Stimulated activated memory B cell treated with anti-CD40 and anti-IgM and Interleukin-4, amounts not matched to agents 10 μg/mL and 1 μg/mL and 100 μg/mL, for 72 hours (primary cell): ENCODE data around the gene EFCAB12.
"Not testable (repeated sequence)": the region's sequence is repeated elsewhere in the genome, so short reads cannot be mapped to it uniquely, and the experiment has no call there.

Experiments used
- ATAC-seq: fragments of 150-1000 bp; cut with Tn5 transposase; 2 replicates; pipeline ENCODE4 v1.10.0; 2021
- H3K27ac Mint-ChIP-seq: one replicate; pipeline ENCODE4 v1.8.0; 2022; ENCODE audit warnings: mild to moderate bottlenecking, mixed read lengths
- H3K27me3 Mint-ChIP-seq: one replicate; pipeline ENCODE4 v1.8.0; 2022; ENCODE audit warnings: mixed read lengths
- H3K36me3 Mint-ChIP-seq: one replicate; pipeline ENCODE4 v1.8.0; 2022; ENCODE audit warnings: mixed read lengths
- H3K4me1 Mint-ChIP-seq: one replicate; pipeline ENCODE4 v1.8.0; 2022; ENCODE audit warnings: mixed read lengths
- H3K4me3 Mint-ChIP-seq: one replicate; pipeline ENCODE4 v1.8.0; 2022; ENCODE audit warnings: mild to moderate bottlenecking, moderate library complexity, mixed read lengths
- H3K9me3 Mint-ChIP-seq: one replicate; pipeline ENCODE4 v1.8.0; 2022; ENCODE audit warnings: mixed read lengths

The EFCAB12 gene

DNA sequence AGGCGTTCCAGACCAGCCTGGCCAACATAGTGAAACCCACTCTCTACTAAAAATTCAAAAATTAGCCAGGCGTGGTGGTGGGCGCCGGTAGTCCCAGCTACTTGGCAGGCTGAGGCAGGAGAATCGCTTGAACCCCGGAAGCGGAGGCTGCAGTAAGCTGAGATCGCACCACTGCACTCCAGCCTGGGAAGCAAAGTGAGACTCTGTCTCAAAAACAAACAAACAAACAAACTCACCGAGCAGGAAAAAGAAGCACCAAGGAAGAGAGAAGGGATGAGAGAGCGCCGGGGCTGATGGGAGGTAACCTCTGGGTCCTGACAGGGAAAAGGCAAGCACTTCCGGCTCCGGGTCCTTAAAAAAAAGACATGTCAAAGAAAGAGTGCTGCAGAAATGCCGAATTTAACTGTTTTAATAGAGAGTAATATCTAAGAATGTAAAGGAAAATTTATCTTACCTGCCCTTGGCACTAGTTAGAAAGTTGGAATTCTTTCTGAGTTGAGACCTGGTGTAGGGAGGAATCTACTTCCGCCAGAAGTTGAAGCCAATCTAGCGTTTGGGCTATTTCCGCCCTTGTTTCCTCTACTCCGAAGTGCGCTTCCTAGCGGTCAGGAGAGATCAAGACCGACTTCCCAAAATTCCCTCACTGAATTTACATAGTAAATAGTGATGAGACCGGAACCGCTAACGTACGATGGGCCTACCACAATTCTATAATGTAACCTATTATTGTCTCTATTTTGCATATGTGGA is 29.1 kb downstream of the EFCAB12 start:
- peaks cover 21% of the 10 kb centered on the region for H3K36me3 Mint-ChIP-seq
- no peaks in the 10 kb centered on the region for H3K27me3 Mint-ChIP-seq
- no peaks in the 10 kb centered on the region for H3K9me3 Mint-ChIP-seq
- H3K4me3 Mint-ChIP-seq = peak overlapping the region; percentile 99
- ATAC-seq = peak; percentile 86
- H3K27ac Mint-ChIP-seq = peak overlapping the region; percentile 98
- H3K4me1 Mint-ChIP-seq = peaks cover 58% of the 10 kb centered on the region

GRCh38 chr3:129398803-129399144 is 29.7 kb downstream of the EFCAB12 start:
- Mint-ChIP-seq H3K36me3 (peaks cover 25% of the 10 kb centered on the region), H3K4me1 (peaks cover 58% of the 10 kb centered on the region), H3K27me3 (no peaks in the 10 kb centered on the region), H3K4me3 (peak overlapping the region; percentile 99), H3K9me3 (no peaks in the 10 kb centered on the region), H3K27ac (peak overlapping the region; percentile 98)
- peak; percentile 5 for ATAC-seq

DNA sequence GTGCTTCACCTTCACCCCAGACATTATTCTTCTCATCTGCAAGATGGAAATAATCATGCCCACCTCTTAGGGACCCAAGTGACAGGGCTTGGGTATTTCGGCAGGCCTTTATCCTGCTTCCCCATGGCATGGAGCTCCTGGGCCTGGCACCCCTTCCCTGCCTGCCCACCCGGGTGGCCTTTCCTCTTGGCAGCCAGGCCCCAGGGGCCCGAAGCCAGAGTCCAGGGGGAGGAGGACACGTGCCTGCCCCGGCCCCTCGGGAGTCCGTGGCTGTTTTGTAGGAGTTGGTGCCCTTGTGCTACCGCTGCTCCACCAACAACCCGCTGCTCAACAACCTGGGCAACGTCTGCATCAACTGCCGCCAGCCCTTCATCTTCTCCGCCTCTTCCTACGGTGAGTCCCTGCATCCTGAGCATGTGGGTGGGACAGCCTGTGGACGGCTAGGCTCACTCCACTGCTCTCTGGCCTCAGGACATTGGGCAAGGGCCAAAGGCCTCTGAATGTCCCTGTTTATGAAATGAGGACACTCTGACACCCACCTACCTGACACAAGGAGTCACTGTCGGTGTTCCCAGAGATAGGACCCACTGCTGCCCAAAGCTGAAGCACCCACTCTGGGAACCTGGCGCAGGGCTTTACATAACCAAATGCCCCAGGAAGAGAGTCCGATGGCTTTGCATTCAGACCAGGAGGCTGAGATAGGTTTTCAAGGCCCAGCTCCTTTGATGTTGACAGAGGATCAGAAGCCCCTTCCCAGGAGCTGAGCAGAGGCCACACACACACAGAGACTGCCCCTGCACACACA is 34.5 kb downstream of the EFCAB12 start:
- not testable (repeated sequence) for H3K27ac Mint-ChIP-seq, H3K9me3 Mint-ChIP-seq, H3K4me3 Mint-ChIP-seq, H3K27me3 Mint-ChIP-seq, ATAC-seq
- Mint-ChIP-seq H3K36me3 (peaks cover 63% of the 10 kb centered on the region), H3K4me1 (peaks cover 45% of the 10 kb centered on the region)

DNA sequence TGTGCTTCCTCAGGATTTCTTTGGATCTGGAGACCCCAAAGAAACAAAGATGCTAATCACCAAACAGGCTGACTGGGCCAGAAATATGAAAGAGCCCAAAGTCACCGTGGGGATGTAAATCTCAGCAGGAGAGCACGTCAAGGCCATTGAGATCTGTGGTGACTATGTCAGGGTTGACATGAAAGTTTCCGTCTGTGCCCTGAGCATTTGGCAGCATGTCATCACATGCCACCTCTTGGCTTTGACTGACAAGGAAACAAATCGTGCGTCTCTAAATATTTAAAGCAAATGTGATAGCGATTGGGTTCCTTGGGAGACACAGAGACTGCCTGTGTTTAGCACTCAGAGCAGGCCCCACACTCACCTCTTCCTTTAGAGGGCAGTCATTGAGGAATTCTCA is 35.2 kb downstream of the EFCAB12 start:
- no peak overlapping the region for H3K4me3 Mint-ChIP-seq
- peaks cover 66% of the 10 kb centered on the region for H3K36me3 Mint-ChIP-seq
- H3K27ac Mint-ChIP-seq = no peak overlapping the region

GRCh38 chr3:129392106-129392887 is 36.1 kb downstream of the EFCAB12 start:
- H3K27ac Mint-ChIP-seq, H3K4me3 Mint-ChIP-seq, ATAC-seq, H3K9me3 Mint-ChIP-seq, H3K27me3 Mint-ChIP-seq: not testable (repeated sequence)
- H3K4me1 Mint-ChIP-seq = peaks cover 28% of the 10 kb centered on the region
- H3K36me3 Mint-ChIP-seq = peaks cover 75% of the 10 kb centered on the region

More for the DNA sequence above, 35.2 kb downstream of the EFCAB12 start:
- Mint-ChIP-seq H3K4me1 (peaks cover 38% of the 10 kb centered on the region), H3K27me3 (no peaks in the 10 kb centered on the region), H3K9me3 (no peaks in the 10 kb centered on the region)
- ATAC-seq = no peak

GRCh38 chr3:129391583-129391982 is 36.9 kb downstream of the EFCAB12 start:
- not testable (repeated sequence) for ATAC-seq, H3K27me3 Mint-ChIP-seq, H3K27ac Mint-ChIP-seq, H3K4me3 Mint-ChIP-seq, H3K9me3 Mint-ChIP-seq
- Mint-ChIP-seq H3K36me3 (peaks cover 81% of the 10 kb centered on the region), H3K4me1 (peaks cover 21% of the 10 kb centered on the region)

- ATAC-seq = no peak
- Mint-ChIP-seq H3K27me3 (no peaks in the 10 kb centered on the region), H3K4me1 (peaks cover 2% of the 10 kb centered on the region), H3K36me3 (peaks cover 62% of the 10 kb centered on the region), H3K27ac (no peak overlapping the region), H3K4me3 (no peak overlapping the region), H3K9me3 (no peaks in the 10 kb centered on the region)
Measured at GRCh38 chr3:129389572-129389937, 38.9 kb downstream of the EFCAB12 start.

DNA sequence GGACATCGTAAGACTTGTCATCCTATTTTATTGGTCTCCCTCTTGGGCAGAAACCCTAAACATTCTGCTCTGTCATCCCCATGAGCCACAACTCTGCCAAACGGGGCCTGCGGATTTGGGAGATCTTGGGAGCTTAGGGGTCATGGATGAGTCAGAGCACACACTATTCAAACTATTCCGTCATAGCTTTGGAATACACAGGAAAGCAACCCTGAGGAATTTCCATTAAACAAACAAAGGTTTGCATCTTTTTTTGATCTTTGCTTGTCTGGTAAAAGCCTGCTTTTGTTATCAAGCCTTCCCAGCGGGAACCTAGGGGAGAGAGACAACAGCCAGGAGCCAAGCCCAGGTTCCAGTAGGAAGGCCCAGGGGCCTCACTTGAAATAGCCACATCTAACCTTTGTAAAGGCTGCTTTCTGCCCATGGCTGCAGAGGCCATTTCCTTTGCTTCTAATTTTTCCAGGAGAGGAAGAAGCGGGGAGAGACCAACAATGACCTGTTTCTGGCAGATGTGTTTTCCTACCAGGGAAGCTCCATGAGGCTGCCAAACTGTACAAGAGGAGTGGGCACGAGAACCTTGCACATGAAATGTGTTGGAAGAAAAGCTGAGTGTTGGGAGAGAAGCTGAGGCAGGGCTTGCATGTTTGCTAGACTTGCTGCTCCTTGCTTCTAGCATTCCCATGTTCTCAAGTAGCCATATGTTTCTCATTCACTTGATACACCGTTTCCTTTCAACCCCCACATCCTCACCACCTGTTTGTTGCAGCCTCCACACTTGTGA is 39.5 kb downstream of the EFCAB12 start:
- H3K4me1 Mint-ChIP-seq, H3K9me3 Mint-ChIP-seq: not testable (repeated sequence)
- peaks cover 59% of the 10 kb centered on the region for H3K36me3 Mint-ChIP-seq

GRCh38 chr3:129387487-129387886 is 40.9 kb downstream of the EFCAB12 start:
- H3K27ac Mint-ChIP-seq = no peak overlapping the region
- H3K4me3 Mint-ChIP-seq = no peak overlapping the region
- H3K27me3 Mint-ChIP-seq = no peaks in the 10 kb centered on the region
- H3K9me3 Mint-ChIP-seq = no peaks in the 10 kb centered on the region
- ATAC-seq = no peak
- H3K4me1 Mint-ChIP-seq = no peaks in the 10 kb centered on the region
- H3K36me3 Mint-ChIP-seq = peaks cover 47% of the 10 kb centered on the region

More for the DNA sequence above, 39.5 kb downstream of the EFCAB12 start:
- ATAC-seq, H3K4me3 Mint-ChIP-seq, H3K27ac Mint-ChIP-seq, H3K27me3 Mint-ChIP-seq: not testable (repeated sequence)

GRCh38 chr3:129386984-129387383 is 41.5 kb downstream of the EFCAB12 start:
- no peaks in the 10 kb centered on the region for H3K4me1 Mint-ChIP-seq
- no peak for ATAC-seq
- no peaks in the 10 kb centered on the region for H3K27me3 Mint-ChIP-seq
- no peak overlapping the region for H3K27ac Mint-ChIP-seq
- no peak overlapping the region for H3K4me3 Mint-ChIP-seq
- peaks cover 43% of the 10 kb centered on the region for H3K36me3 Mint-ChIP-seq
- no peaks in the 10 kb centered on the region for H3K9me3 Mint-ChIP-seq

GRCh38 chr3:129385507-129385906 is 42.9 kb downstream of the EFCAB12 start:
- not testable (repeated sequence) for H3K27me3 Mint-ChIP-seq, H3K9me3 Mint-ChIP-seq, H3K4me1 Mint-ChIP-seq, ATAC-seq, H3K27ac Mint-ChIP-seq, H3K4me3 Mint-ChIP-seq
- H3K36me3 Mint-ChIP-seq = peaks cover 30% of the 10 kb centered on the region

DNA sequence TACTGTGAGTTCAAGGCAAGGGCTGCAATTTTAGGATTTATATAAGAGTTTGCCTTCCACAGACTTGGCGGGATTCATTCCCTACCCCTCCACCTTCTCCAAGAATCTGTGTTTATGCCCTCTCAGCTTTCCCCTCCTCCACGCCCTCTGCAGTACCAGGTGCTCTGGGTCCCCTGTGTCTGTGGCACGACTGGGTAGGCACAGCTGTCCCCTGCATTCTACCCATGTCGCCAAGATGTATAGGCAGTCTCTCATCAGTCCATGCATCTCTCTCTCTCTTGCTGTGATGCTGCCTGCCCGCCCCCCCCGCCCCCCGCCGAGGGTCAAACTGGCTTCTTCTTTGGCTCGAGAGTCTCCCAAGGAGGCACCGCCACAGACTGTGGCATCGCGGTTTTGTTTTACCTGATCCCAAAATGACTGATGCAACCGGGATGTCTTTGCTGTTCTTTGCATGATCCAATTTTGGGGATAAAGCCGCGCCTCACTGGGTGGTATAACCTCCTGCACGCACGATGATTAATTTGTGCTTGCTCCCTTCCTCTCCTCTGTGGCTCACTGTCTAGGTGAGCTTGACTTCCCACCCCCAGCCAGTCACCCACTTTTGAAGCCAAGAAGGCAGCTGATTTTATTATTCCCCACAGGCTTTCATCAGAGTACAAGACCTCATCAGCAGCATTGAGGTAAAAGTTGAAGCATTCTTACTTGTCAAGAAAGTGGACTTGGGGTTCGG is 43.7 kb downstream of the EFCAB12 start:
- ATAC-seq = no peak
- Mint-ChIP-seq H3K4me1 (no peaks in the 10 kb centered on the region), H3K4me3 (no peak overlapping the region), H3K27ac (no peak overlapping the region), H3K36me3 (peaks cover 27% of the 10 kb centered on the region), H3K27me3 (no peaks in the 10 kb centered on the region), H3K9me3 (no peaks in the 10 kb centered on the region)

GRCh38 chr3:129384103-129384502 is 44.3 kb downstream of the EFCAB12 start:
- H3K9me3 Mint-ChIP-seq, ATAC-seq, H3K4me3 Mint-ChIP-seq, H3K27me3 Mint-ChIP-seq, H3K4me1 Mint-ChIP-seq, H3K27ac Mint-ChIP-seq: not testable (repeated sequence)
- H3K36me3 Mint-ChIP-seq = peaks cover 20% of the 10 kb centered on the region

GRCh38 chr3:129383292-129383860 is 45.1 kb downstream of the EFCAB12 start:
- Mint-ChIP-seq H3K27ac (no peak overlapping the region), H3K4me3 (no peak overlapping the region)
- peak; percentile 90 for ATAC-seq

More at GRCh38 chr3:129383292-129383860, 45.1 kb downstream of the EFCAB12 start:
- H3K27me3 Mint-ChIP-seq = no peaks in the 10 kb centered on the region
- no peaks in the 10 kb centered on the region for H3K9me3 Mint-ChIP-seq
- H3K36me3 Mint-ChIP-seq = peaks cover 17% of the 10 kb centered on the region
- no peaks in the 10 kb centered on the region for H3K4me1 Mint-ChIP-seq
